Testis (tissue), 2 donors: ENCODE measurements around the gene CDC37.

Experiments
- POLR2A ChIP-seq: fragments of 450-650 bp; IDR thresholded peaks from one replicate; pipeline ENCODE4 v1.6.1; 2017; ENCODE audit warnings: antibody characterized with exemption, mild to moderate bottlenecking, moderate library complexity
- TF ChIP-seq, protein P1 (sequence below), 3 experiments: fragments of 450-650 bp in 2 of 3; fragments of 200-600 bp in 1 of 3; sonication (generic) in 1 of 3; IDR thresholded peaks; one replicate each; pipeline ENCODE4 v1.5.1; 2016 to 2019; ENCODE audit warnings: antibody characterized with exemption in 3 of 3, mild to moderate bottlenecking in 2 of 3, moderate library complexity in 1 of 3

DNA sequence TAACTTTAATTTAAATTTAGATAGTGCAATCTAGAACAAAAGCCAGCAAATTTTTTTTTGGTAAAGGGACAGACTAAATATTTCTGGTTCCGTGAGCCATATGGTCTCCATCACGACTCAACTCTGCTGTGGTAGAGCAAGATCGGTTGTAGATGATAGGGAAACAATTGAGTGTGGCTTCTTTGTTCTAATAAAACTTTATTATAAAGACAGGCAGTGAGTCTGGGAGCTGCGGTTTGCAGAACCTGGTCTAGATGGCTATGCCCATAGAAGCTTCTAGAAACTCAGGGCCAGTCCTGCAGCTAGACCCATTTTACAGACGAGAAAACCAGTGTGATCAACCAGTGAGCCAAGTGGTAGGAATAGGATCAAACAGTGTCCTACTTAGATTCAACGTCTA lies 11.2 kb downstream of the CDC37 start:
- TF ChIP-seq, protein P1, sequence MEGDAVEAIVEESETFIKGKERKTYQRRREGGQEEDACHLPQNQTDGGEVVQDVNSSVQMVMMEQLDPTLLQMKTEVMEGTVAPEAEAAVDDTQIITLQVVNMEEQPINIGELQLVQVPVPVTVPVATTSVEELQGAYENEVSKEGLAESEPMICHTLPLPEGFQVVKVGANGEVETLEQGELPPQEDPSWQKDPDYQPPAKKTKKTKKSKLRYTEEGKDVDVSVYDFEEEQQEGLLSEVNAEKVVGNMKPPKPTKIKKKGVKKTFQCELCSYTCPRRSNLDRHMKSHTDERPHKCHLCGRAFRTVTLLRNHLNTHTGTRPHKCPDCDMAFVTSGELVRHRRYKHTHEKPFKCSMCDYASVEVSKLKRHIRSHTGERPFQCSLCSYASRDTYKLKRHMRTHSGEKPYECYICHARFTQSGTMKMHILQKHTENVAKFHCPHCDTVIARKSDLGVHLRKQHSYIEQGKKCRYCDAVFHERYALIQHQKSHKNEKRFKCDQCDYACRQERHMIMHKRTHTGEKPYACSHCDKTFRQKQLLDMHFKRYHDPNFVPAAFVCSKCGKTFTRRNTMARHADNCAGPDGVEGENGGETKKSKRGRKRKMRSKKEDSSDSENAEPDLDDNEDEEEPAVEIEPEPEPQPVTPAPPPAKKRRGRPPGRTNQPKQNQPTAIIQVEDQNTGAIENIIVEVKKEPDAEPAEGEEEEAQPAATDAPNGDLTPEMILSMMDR (IDR thresholded peaks at IDR 0.05): no peak
- TF ChIP-seq POLR2A: no peak
